Neural progenitor cell (in vitro differentiated cells): ENCODE measurements around the gene MBL2. TPM values are rescaled to one million over a fixed set of nuclear protein-coding genes. Genes with fewer than 3 reads are reported as not detected.

Experiments
- DNase-seq: peaks from one replicate; pipeline ENCODE4 v3.0.0-alpha.2; 2016; ENCODE audit warnings: low spot score
- H2AFZ ChIP-seq: fragments of 200-600 bp; sonication (generic); replicated peaks from 2 replicates; pipeline ENCODE4 v1.6.1; 2016; ENCODE audit warnings: antibody characterized with exemption
- H3F3A ChIP-seq: fragments of 200-600 bp; sonication (generic); 2 replicates; pipeline ENCODE4 v1.6.1; 2016; ENCODE audit warnings: antibody characterized with exemption, low read depth
- H3K27ac ChIP-seq: fragments of 200-600 bp; sonication (generic); 2 replicates; pipeline ENCODE4 v1.5.1; 2016; ENCODE audit warnings: mild to moderate bottlenecking
- H3K27me3 ChIP-seq: fragments of 200-600 bp; sonication (generic); 2 replicates; pipeline ENCODE4 v1.6.1; 2016; ENCODE audit warnings: mild to moderate bottlenecking, moderate library complexity
- H3K36me3 ChIP-seq: fragments of 200-600 bp; sonication (generic); 2 replicates; pipeline ENCODE4 v1.5.1; 2016
- H3K4me1 ChIP-seq: fragments of 200-600 bp; sonication (generic); 2 replicates; pipeline ENCODE4 v1.6.1; 2016; ENCODE audit warnings: mixed run types
- H3K4me2 ChIP-seq: fragments of 200-600 bp; sonication (generic); 2 replicates; pipeline ENCODE4 v1.6.1; 2016
- H3K4me3 ChIP-seq: fragments of 200-600 bp; sonication (generic); 2 replicates; pipeline ENCODE4 v1.5.1; 2016
- H3K79me2 ChIP-seq: fragments of 200-600 bp; sonication (generic); 2 replicates; pipeline ENCODE4 v1.6.1; 2016; ENCODE audit warnings: low read depth
- H3K9ac ChIP-seq: fragments of 200-600 bp; sonication (generic); 2 replicates; pipeline ENCODE4 v1.6.1; 2016
- H3K9me3 ChIP-seq: fragments of 200-600 bp; sonication (generic); 2 replicates; pipeline ENCODE4 v1.5.1; 2016; ENCODE audit warnings: low read depth
- H4K20me1 ChIP-seq: fragments of 200-600 bp; sonication (generic); 2 replicates; pipeline ENCODE4 v1.6.1; 2016; ENCODE audit warnings: low read depth
- H3K27ac Mint-ChIP-seq: 3 replicates; pipeline ENCODE4 v1.8.0; 2021; ENCODE audit warnings: mixed read lengths
- H3K27me3 Mint-ChIP-seq: 2 replicates; pipeline ENCODE4 v1.8.0; 2022; ENCODE audit warnings: low read depth, mild to moderate bottlenecking, inconsistent platforms, moderate library complexity, mixed read lengths; ENCODE audit not compliant: insufficient read depth
- H3K36me3 Mint-ChIP-seq: 3 replicates; pipeline ENCODE4 v1.8.0; 2021; ENCODE audit warnings: mixed read lengths
- H3K4me1 Mint-ChIP-seq: 3 replicates; pipeline ENCODE4 v1.8.0; 2021; ENCODE audit warnings: mixed read lengths
- H3K4me3 Mint-ChIP-seq: 3 replicates; pipeline ENCODE4 v1.8.0; 2021; ENCODE audit warnings: mild to moderate bottlenecking, moderate library complexity, mixed read lengths
- H3K9me3 Mint-ChIP-seq: 3 replicates; pipeline ENCODE4 v1.8.0; 2020; ENCODE audit warnings: mixed read lengths
- EZH2 ChIP-seq: fragments of 200-600 bp; sonication (generic); IDR thresholded peaks from 2 replicates; pipeline ENCODE4 v1.6.1; 2017; ENCODE audit warnings: antibody characterized with exemption, mild to moderate bottlenecking, moderate library complexity
- EZH2phosphoT487 ChIP-seq: fragments of 200-600 bp; sonication (generic); IDR thresholded peaks from 2 replicates; pipeline ENCODE4 v1.6.1; 2017; ENCODE audit warnings: antibody characterized with exemption
- total RNA-seq: library from RNA; depleted of rRNA; stranded (reverse); fragments of >200 nt; gene quantifications from 2 replicates; pipeline ENCODE4 v1.2.3, GENCODE V29; 2015; ENCODE audit warnings: low replicate concordance
- TF ChIP-seq, protein P1 (sequence below): fragments of 200-600 bp; sonication (generic); IDR thresholded peaks from 2 replicates; pipeline ENCODE4 v1.5.1; 2017; ENCODE audit warnings: antibody characterized with exemption, mild to moderate bottlenecking

The MBL2 gene
- total RNA-seq, 1 donor from 2014 or later, result not detected

DNA sequence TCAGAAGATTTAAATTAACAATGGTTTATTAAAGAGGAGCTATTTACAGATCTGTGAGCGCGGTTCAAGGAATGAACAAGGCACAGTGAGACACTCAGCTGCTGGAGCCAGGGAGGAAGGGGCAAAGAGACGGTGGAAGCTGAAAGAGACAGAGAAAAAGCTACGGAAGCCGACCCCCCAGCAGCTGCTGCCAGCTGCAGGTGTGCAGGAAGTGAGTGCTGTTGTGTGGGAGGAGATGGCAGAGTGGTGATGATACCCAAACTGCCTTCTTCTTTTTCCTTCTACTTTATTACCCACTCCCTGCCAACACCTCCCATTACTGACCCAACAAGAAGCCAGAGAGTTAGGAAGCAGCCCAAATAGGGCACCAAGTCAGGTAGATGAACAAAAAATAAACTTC, 41.9 kb upstream of the MBL2 start:
- no peaks in the 10 kb centered on the region for H3K4me1 Mint-ChIP-seq
- H3K27ac Mint-ChIP-seq, result no peak overlapping the region
- H2AFZ ChIP-seq, result no peak overlapping the region

DNA sequence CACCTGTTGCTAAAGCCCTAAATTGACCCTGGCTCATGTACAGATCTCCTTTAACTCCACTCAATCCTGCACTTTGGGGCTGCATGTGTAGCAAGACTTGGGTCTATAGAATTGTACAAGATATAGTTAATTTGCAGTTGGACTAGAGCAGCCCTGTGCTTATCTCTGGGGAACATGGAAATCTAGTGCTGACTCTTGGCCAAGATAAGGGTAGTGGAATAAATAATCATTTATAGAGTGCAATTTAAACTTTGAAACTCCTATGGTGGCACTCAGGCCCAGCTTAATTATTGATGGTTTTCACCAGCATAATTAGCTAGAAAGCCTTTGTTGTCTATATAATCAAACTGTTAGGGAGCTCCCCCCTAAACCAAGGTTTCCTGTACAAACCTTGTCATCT, 39.2 kb upstream of the MBL2 start:
- no peaks in the 10 kb centered on the region for H3K79me2 ChIP-seq
- H2AFZ ChIP-seq, result no peak overlapping the region
- H3K9ac ChIP-seq, result no peak overlapping the region
- H4K20me1 ChIP-seq, result no peaks in the 10 kb centered on the region
- H3K4me3 ChIP-seq, result no peak overlapping the region
- H3K9me3 ChIP-seq, result no peaks in the 10 kb centered on the region
- no peaks in the 10 kb centered on the region for H3F3A ChIP-seq
- H3K27ac Mint-ChIP-seq, result no peak overlapping the region
- no peaks in the 10 kb centered on the region for H3K27me3 Mint-ChIP-seq
- no peaks in the 10 kb centered on the region for H3K9me3 Mint-ChIP-seq
- TF ChIP-seq EZH2 (no peak), EZH2phosphoT487 (no peak)
- TF ChIP-seq, protein P1, sequence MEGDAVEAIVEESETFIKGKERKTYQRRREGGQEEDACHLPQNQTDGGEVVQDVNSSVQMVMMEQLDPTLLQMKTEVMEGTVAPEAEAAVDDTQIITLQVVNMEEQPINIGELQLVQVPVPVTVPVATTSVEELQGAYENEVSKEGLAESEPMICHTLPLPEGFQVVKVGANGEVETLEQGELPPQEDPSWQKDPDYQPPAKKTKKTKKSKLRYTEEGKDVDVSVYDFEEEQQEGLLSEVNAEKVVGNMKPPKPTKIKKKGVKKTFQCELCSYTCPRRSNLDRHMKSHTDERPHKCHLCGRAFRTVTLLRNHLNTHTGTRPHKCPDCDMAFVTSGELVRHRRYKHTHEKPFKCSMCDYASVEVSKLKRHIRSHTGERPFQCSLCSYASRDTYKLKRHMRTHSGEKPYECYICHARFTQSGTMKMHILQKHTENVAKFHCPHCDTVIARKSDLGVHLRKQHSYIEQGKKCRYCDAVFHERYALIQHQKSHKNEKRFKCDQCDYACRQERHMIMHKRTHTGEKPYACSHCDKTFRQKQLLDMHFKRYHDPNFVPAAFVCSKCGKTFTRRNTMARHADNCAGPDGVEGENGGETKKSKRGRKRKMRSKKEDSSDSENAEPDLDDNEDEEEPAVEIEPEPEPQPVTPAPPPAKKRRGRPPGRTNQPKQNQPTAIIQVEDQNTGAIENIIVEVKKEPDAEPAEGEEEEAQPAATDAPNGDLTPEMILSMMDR, result no peak
- no peaks in the 10 kb centered on the region for H3K4me1 ChIP-seq
- H3K4me1 Mint-ChIP-seq, result no peaks in the 10 kb centered on the region
- no peaks in the 10 kb centered on the region for H3K27me3 ChIP-seq
- no peaks in the 10 kb centered on the region for H3K36me3 ChIP-seq
- no peak overlapping the region for H3K4me2 ChIP-seq
- H3K36me3 Mint-ChIP-seq, result no peaks in the 10 kb centered on the region
- no peak for DNase-seq
- H3K4me3 Mint-ChIP-seq, result no peak overlapping the region
- no peak overlapping the region for H3K27ac ChIP-seq

More for the DNA sequence above, 41.9 kb upstream of the MBL2 start:
- TF ChIP-seq EZH2, result no peak
- no peaks in the 10 kb centered on the region for H3K27me3 ChIP-seq
- H3K4me3 ChIP-seq, result no peak overlapping the region
- no peaks in the 10 kb centered on the region for H3K36me3 Mint-ChIP-seq
- no peak overlapping the region for H3K4me3 Mint-ChIP-seq
- H3K79me2 ChIP-seq, result no peaks in the 10 kb centered on the region
- no peak overlapping the region for H3K4me2 ChIP-seq
- H3K27ac ChIP-seq, result no peak overlapping the region
- no peak overlapping the region for H3K9ac ChIP-seq
- no peaks in the 10 kb centered on the region for H3K9me3 ChIP-seq
- H3F3A ChIP-seq, result no peaks in the 10 kb centered on the region
- H4K20me1 ChIP-seq, result no peaks in the 10 kb centered on the region
- no peaks in the 10 kb centered on the region for H3K27me3 Mint-ChIP-seq
- DNase-seq, result no peak
- H3K9me3 Mint-ChIP-seq, result no peaks in the 10 kb centered on the region
- H3K36me3 ChIP-seq, result no peaks in the 10 kb centered on the region
- no peaks in the 10 kb centered on the region for H3K4me1 ChIP-seq

GRCh38 chr10:52810761-52811160, 38.2 kb upstream of the MBL2 start:
- no peaks in the 10 kb centered on the region for H3K36me3 Mint-ChIP-seq
- no peaks in the 10 kb centered on the region for H3K36me3 ChIP-seq
- H3K9me3 Mint-ChIP-seq, result no peaks in the 10 kb centered on the region
- H3K27me3 ChIP-seq, result no peaks in the 10 kb centered on the region
- H3K79me2 ChIP-seq, result no peaks in the 10 kb centered on the region
- H3K4me2 ChIP-seq, result no peak overlapping the region
- H4K20me1 ChIP-seq, result no peaks in the 10 kb centered on the region
- no peaks in the 10 kb centered on the region for H3K9me3 ChIP-seq
- no peak overlapping the region for H3K4me3 ChIP-seq
- no peaks in the 10 kb centered on the region for H3F3A ChIP-seq
- TF ChIP-seq, protein P1, result no peak
- TF ChIP-seq EZH2 (no peak), EZH2phosphoT487 (no peak)
- no peaks in the 10 kb centered on the region for H3K4me1 Mint-ChIP-seq
- H3K27ac ChIP-seq, result no peak overlapping the region
- H3K4me3 Mint-ChIP-seq, result no peak overlapping the region
- no peak overlapping the region for H2AFZ ChIP-seq
- H3K27ac Mint-ChIP-seq, result no peak overlapping the region
- no peak for DNase-seq
- no peak overlapping the region for H3K9ac ChIP-seq
- H3K27me3 Mint-ChIP-seq, result no peaks in the 10 kb centered on the region
- H3K4me1 ChIP-seq, result no peaks in the 10 kb centered on the region

DNA sequence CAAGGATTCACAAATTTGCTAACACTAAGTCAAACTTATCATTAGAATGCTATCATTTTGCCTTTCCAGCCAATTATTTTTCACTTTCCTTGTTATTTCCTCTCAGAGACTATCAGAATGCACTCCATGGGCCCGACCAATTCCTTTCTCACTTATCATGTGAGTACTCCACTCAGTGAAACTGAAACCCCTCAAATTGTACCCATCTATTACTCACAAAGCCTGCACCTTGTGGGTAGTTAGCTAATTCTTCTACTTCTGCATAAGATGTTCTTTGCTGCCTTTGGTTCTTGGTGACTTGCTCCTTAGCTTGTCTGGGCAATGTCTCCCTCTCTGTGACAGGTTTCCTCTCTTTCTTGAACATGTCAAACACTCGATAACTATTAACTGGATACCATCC, 35.2 kb upstream of the MBL2 start:
- no peak overlapping the region for H3K27ac Mint-ChIP-seq
- H3F3A ChIP-seq, result no peaks in the 10 kb centered on the region
- H3K9ac ChIP-seq, result no peak overlapping the region
- H3K27me3 ChIP-seq, result no peaks in the 10 kb centered on the region
- no peak overlapping the region for H2AFZ ChIP-seq
- H3K27me3 Mint-ChIP-seq, result no peaks in the 10 kb centered on the region
- no peak overlapping the region for H3K4me2 ChIP-seq
- no peak for DNase-seq
- no peak overlapping the region for H3K4me3 ChIP-seq
- H3K36me3 ChIP-seq, result no peaks in the 10 kb centered on the region
- H3K4me1 ChIP-seq, result no peaks in the 10 kb centered on the region
- no peak overlapping the region for H3K4me3 Mint-ChIP-seq
- H3K79me2 ChIP-seq, result no peaks in the 10 kb centered on the region
- H3K27ac ChIP-seq, result no peak overlapping the region
- no peaks in the 10 kb centered on the region for H3K9me3 Mint-ChIP-seq
- no peaks in the 10 kb centered on the region for H3K36me3 Mint-ChIP-seq
- TF ChIP-seq EZH2phosphoT487, result no peak
- no peaks in the 10 kb centered on the region for H3K9me3 ChIP-seq
- H3K4me1 Mint-ChIP-seq, result no peaks in the 10 kb centered on the region
- H4K20me1 ChIP-seq, result no peaks in the 10 kb centered on the region
